GM19324 (cell line): ENCODE measurements around the gene FASTK.

ENCODE experiments used
- ATAC-seq: cut with Tn5 transposase; IDR thresholded peaks from one replicate; pipeline ENCODE4 v1.9.1; 2021; ENCODE audit warnings: mild to moderate bottlenecking, moderate library complexity; ENCODE audit not compliant: unreplicated experiment, low FRiP score

The FASTK gene

DNA sequence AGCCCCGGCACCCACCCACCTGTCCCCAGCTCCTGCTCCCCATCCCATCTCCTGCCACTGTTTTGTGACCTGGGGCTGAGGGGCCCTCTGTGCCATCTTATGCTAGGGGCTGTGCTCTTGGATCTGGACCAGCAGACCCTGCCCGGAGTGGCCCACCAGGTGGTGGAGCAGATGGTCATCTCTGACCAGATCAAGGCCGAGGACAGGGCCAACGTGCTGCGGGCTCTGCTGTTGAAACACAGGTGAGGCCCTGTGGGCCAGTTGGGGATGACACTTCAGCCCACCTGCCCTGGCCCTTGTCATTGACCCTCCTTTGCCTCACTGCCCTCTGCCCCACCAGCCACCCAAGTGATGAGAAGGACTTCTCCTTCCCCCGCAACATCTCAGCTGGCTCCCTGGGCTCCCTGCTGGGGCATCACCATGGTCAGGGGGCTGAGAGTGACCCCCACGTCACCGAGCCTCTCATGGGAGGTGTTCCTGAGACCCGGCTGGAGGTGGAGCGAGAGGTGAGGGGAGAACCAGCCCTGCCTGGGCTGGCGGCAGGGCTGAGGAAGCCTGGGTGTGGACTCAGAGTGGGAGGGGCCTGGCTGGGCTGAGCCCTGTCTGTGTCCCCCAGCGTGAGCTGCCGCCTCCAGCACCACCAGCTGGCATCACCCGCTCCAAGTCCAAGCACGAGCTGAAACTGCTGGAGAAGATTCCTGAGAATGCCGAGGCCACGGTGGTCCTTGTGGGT, 10.6 kb downstream of the FASTK start:
- ATAC-seq, result no peak

GRCh38 chr7:151068069-151068773, 12.4 kb downstream of the FASTK start:
- ATAC-seq, result no peak

GRCh38 chr7:151066273-151066974, 14.2 kb downstream of the FASTK start:
- no peak for ATAC-seq

DNA sequence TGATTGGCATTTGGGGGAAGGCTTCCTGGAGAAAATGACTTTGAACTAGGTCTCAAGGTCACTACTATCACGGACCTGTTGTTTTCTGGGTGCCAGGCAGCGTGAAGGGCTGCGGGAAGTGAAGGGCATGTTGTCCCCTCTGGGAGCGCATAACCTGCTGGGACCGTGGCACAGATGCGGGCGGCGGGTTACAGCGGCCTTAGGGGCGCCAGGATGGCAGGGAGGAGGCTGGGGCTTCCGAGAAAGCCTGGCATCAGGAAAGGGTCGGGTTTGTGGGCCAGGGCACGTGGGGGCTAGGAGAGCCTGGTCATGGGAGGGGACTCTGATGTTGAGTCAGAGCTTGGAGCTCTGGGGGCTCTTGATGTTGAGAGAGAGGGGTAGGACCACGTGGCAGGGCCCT, 15.1 kb downstream of the FASTK start:
- no peak for ATAC-seq

- no peak for ATAC-seq
Measured at GRCh38 chr7:151064993-151065392, 15.6 kb downstream of the FASTK start.

GRCh38 chr7:151064454-151064853, 16.2 kb downstream of the FASTK start:
- no peak for ATAC-seq

- ATAC-seq, result no peak
Measured at GRCh38 chr7:151063212-151063561, 17.4 kb downstream of the FASTK start.

GRCh38 chr7:151062399-151063211, 18.0 kb downstream of the FASTK start:
- no peak for ATAC-seq

DNA sequence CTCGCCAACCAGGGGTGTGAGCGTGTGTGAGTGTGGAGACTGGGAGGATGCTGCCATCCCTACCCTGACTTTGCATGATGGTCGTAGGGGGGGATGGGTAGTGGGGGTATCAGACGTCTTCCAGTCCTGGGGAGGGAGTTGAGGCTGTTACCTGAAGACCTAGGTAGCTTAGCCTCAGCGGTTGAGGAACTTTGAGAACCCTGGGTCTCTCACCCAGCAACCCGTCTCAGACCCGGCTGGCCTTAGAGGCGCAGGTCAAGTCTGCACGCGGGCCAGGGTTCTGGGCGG, 18.6 kb downstream of the FASTK start:
- ATAC-seq, result no peak

GRCh38 chr7:151061213-151062110, 19.1 kb downstream of the FASTK start:
- no peak for ATAC-seq

DNA sequence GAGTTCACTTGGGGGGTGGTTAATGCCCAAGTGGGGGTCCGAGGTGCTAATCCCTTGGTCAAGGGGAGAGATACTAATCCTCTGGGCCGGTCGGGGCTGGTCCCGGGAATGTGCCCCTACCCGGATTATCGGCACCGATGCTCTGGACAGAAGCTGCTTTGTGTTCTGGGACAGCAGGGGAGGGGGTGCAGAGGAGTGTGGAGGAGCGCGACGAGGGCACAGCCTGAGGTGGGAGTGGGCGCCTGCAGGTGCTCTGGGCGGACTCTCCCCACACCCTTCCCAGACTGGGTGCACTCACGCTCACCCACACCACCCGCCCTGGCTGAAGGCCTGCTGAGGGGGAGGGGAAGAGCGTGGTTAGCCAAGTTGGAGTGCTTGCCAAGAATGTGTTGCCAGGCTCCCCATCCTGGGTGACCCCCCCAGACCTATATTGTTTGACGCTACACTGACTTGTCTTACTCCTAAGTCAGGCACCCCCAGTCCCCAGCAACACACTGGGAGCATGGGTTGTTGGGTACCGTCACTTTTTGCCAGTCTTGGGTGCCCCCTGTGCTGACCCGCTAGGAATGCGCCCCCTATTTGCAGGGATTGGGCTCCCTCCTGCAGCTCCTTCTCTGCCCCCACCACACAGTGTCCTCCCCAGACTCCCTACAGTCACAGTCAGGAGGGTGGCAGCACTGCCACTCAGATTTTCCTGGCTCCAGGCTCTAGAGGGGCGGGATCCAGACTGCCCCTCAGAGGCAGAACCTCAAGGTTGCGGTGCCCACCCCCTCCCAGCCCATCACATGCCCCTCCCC, 20.0 kb downstream of the FASTK start:
- no peak for ATAC-seq

- no peak for ATAC-seq
Measured at GRCh38 chr7:151060113-151060415, 20.5 kb downstream of the FASTK start.

DNA sequence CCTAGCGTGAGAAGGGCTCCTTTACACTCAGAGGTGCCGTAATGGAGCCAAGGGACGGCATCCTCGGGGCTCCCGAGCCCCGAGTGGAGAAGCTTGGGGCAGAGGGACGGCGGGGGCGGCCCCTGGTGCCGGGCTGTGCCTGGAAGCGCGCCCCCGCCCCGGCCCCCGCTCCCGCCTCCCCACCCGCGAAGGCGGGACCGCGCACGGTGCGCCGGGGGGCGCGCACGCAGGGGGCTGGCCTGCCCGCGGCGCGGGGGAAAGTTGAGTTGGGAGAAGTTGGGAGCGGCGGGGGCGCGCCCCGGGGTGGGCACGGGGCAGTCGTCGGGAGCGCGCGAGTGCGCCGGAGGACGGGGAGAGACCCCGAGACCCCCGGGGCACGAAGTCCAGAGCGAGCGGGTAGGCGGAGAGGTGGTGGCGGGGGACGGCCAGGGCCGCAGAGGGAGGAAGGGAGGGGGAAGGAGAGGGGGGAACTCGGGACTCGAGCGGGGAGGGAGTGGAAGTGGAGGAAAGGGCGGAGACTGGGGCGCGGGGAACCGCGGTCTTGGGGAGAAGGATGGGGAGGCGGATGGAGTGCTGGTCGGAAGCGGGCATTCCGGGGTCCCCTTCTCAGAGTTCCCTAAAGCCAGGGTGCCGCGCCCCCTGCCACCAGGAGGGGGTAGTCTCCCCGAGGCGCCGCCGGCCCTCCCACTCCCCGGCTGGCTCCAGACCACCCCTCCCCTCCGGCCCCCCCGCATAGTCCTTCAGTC, 21.1 kb downstream of the FASTK start, which contains the start of gene SLC4A2:
SLC4A2 (plus strand) TSS at position 223 of the 746 bp plus-strand sequence. CDS start 2,399 bp downstream, outside the sequence.
- ATAC-seq, result peak; percentile 43

GRCh38 chr7:151058781-151059366, 21.7 kb downstream of the FASTK start:
- no peak for ATAC-seq

GRCh38 chr7:151057989-151058780, 22.4 kb downstream of the FASTK start:
- ATAC-seq, result peak; percentile 86

GRCh38 chr7:151057506-151057988, 23.1 kb downstream of the FASTK start, which contains the start of gene CDK5:
CDK5 (minus strand) TSS chr7:151057897; CDS start chr7:151057848, 49 bp downstream.
- ATAC-seq, result peak; percentile 7
